HG03025 (cell line): ENCODE results near the gene HAUS8.

Source experiments
- ATAC-seq: cut with Tn5 transposase; IDR thresholded peaks from one replicate; pipeline ENCODE4 v1.9.1; 2021; ENCODE audit warnings: mild to moderate bottlenecking, moderate library complexity; ENCODE audit not compliant: unreplicated experiment, low FRiP score

Gene HAUS8

GRCh38 chr19:17076543-17076991, 1.3 kb upstream of the HAUS8 start:
- ATAC-seq = no peak

GRCh38 chr19:17075864-17076542, 751 bp upstream of the HAUS8 start:
- no peak for ATAC-seq

- no peak for ATAC-seq
Measured at GRCh38 chr19:17074634-17075034, 618 bp downstream of the HAUS8 start.

GRCh38 chr19:17073869-17074633, 1.2 kb downstream of the HAUS8 start:
- ATAC-seq = no peak

GRCh38 chr19:17070912-17071311, 4.3 kb downstream of the HAUS8 start:
- ATAC-seq = no peak

- no peak for ATAC-seq
Measured at GRCh38 chr19:17070421-17070820, 4.8 kb downstream of the HAUS8 start.

- ATAC-seq = no peak
Measured at GRCh38 chr19:17069193-17069592, 6.1 kb downstream of the HAUS8 start.

- no peak for ATAC-seq
Measured at GRCh38 chr19:17063428-17063827, 11.8 kb downstream of the HAUS8 start.

- ATAC-seq = no peak
Measured at GRCh38 chr19:17061691-17062090, 13.6 kb downstream of the HAUS8 start.

- ATAC-seq = no peak
Measured at GRCh38 chr19:17061205-17061604, 14.0 kb downstream of the HAUS8 start.

GRCh38 chr19:17060802-17061201, 14.4 kb downstream of the HAUS8 start:
- no peak for ATAC-seq

GRCh38 chr19:17058236-17058635, 17.0 kb downstream of the HAUS8 start:
- no peak for ATAC-seq

GRCh38 chr19:17055636-17056035, 19.6 kb downstream of the HAUS8 start:
- ATAC-seq = no peak

GRCh38 chr19:17054746-17055145, 20.5 kb downstream of the HAUS8 start:
- no peak for ATAC-seq

GRCh38 chr19:17052439-17052838, 22.8 kb downstream of the HAUS8 start:
- no peak for ATAC-seq

- no peak for ATAC-seq
Measured at GRCh38 chr19:17049711-17050280, 25.5 kb downstream of the HAUS8 start.

- ATAC-seq = no peak
Measured at GRCh38 chr19:17048885-17049453, 26.3 kb downstream of the HAUS8 start.

- no peak for ATAC-seq
Measured at GRCh38 chr19:17045907-17046502, 29.2 kb downstream of the HAUS8 start.

GRCh38 chr19:17043744-17044143, 31.5 kb downstream of the HAUS8 start:
- no peak for ATAC-seq

GRCh38 chr19:17041976-17042375, 33.3 kb downstream of the HAUS8 start:
- ATAC-seq = no peak

GRCh38 chr19:17037966-17038500, 37.2 kb downstream of the HAUS8 start:
- no peak for ATAC-seq
